HepG2 (cell line): ENCODE results near the gene SLC36A2. TPM values are rescaled to one million over a fixed set of nuclear protein-coding genes. Genes with fewer than 3 reads are reported as not detected.
A peak's percentile ranks its signal among the peaks of the same experiment; 100 is the strongest.

Source experiments
- ATAC-seq: fragments of 200-7000 bp; cut with Tn5 transposase; 3 replicates; pipeline ENCODE4 v1.9.1; 2020; ENCODE audit warnings: mild to moderate bottlenecking, moderate library complexity
- Bru-seq: library from RNA; stranded (reverse); fragments of 400-500 nt; gene quantifications from one replicate; lab custom pipeline; 2021; lab: Mats Ljungman, UMichigan
- BruChase-seq, 2 experiments: library from RNA; stranded (reverse); fragments of 400-500 nt; gene quantifications; one replicate each; lab custom pipeline; 2021; lab: Mats Ljungman, UMichigan
- BruUV-seq: library from RNA; stranded (reverse); fragments of 400-500 nt; replicated peaks from 2 replicates; lab custom pipeline; 2021; lab: Mats Ljungman, UMichigan
- CTCF ChIA-PET: fragments of 300-600 bp; formaldehyde crosslinking; extraction: SDS; loops from one replicate; lab custom pipeline; 2021; ENCODE audit warnings: low total read pairs, inconsistent platforms, low intra/inter-chr PET ratio; lab: Yijun Ruan, JAX
- POLR2A ChIA-PET: fragments of 350-600 bp; sonication (Branson Sonifier 250); formaldehyde crosslinking; loops from one replicate; lab custom pipeline; 2020; ENCODE audit warnings: antibody characterized with exemption, inconsistent platforms; lab: Yijun Ruan, JAX
- DNase-seq: peaks from one replicate; pipeline ENCODE4 v3.0.0-alpha.2; 2015; ENCODE audit warnings: low spot score
- FAIRE-seq: peaks from 3 replicates; lab custom pipeline; 2011; peaks lifted over from hg19 to GRCh38; lab: Jason Lieb, UNC
- H2AFZ ChIP-seq: one replicate; pipeline ENCODE4 v1.6.1; 2011; ENCODE audit warnings: low read length, inconsistent platforms
- H3K27ac ChIP-seq: fragments of 300-600 bp; 3 replicates; pipeline ENCODE4 v1.8.0; 2011; ENCODE audit warnings: mixed run types, mild to moderate bottlenecking, mixed read lengths, low read length, inconsistent platforms; ENCODE audit not compliant: insufficient read depth; ENCODE audit errors: extremely low read length
- H3K27me3 ChIP-seq, 2 experiments: fragments of 200-600 bp in 1 of 2; 2 replicates in 1 of 2; 3 replicates in 1 of 2; pipeline versions ENCODE4 v1.6.0 to v1.8.0; 2011; ENCODE audit warnings: low read length in 2 of 2, mild to moderate bottlenecking in 2 of 2, moderate library complexity in 2 of 2, inconsistent platforms in 1 of 2; ENCODE audit not compliant: insufficient read depth in 2 of 2, control insufficient read depth in 1 of 2
- H3K36me3 ChIP-seq, 2 experiments: fragments of 200-600 bp in 1 of 2; replicated peaks in 1 of 2; 2 replicates in 1 of 2; 3 replicates in 1 of 2; pipeline versions ENCODE4 v1.5.1 to v1.8.0; 2011; ENCODE audit warnings: low read length in 2 of 2, inconsistent platforms in 1 of 2; ENCODE audit not compliant: insufficient read depth in 2 of 2, control insufficient read depth in 1 of 2
- H3K4me1 ChIP-seq: 2 replicates; pipeline ENCODE4 v1.5.1; 2012; ENCODE audit warnings: low read length, inconsistent platforms; ENCODE audit not compliant: insufficient read depth
- H3K4me2 ChIP-seq: 2 replicates; pipeline ENCODE4 v1.6.0; 2011; ENCODE audit warnings: low read depth, low read length, inconsistent platforms
- H3K4me3 ChIP-seq, 3 experiments: fragments of 200-600 bp in 1 of 3; sonication (generic), shearing (Covaris generic) in 1 of 3; replicated peaks in 1 of 3; 2 replicates each; pipeline ENCODE4 v1.5.1; 2011 to 2016; ENCODE audit warnings: low read length in 3 of 3, inconsistent platforms in 2 of 3, low read depth in 2 of 3, mild to moderate bottlenecking in 2 of 3, control low read depth in 1 of 3, mixed read lengths in 1 of 3; ENCODE audit not compliant: insufficient read depth in 1 of 3
- H3K79me2 ChIP-seq: one replicate; pipeline ENCODE4 v1.6.1; 2011; ENCODE audit warnings: low read length, inconsistent platforms; ENCODE audit not compliant: insufficient read depth
- H3K9ac ChIP-seq: 2 replicates; pipeline ENCODE4 v1.6.0; 2011; ENCODE audit warnings: mild to moderate bottlenecking, low read depth, low read length, inconsistent platforms; ENCODE audit not compliant: insufficient read depth
- H3K9me3 ChIP-seq: 2 replicates; pipeline ENCODE4 v1.5.1; 2012; ENCODE audit warnings: mild to moderate bottlenecking, low read length
- H4K20me1 ChIP-seq: 2 replicates; pipeline ENCODE4 v1.6.0; 2011; ENCODE audit warnings: inconsistent platforms, mild to moderate bottlenecking, low read length, moderate library complexity; ENCODE audit not compliant: insufficient read depth
- CBX1 ChIP-seq: IDR thresholded peaks from one replicate; pipeline ENCODE4 v1.6.1; 2016; ENCODE audit warnings: antibody characterized with exemption, low read depth
- CEBPB ChIP-seq: IDR thresholded peaks from 2 replicates; pipeline ENCODE4 v1.6.1; 2011; ENCODE audit warnings: low read depth, low read length, improper control_type of control experiment, borderline replicate concordance
- SOX5 ChIP-seq: IDR thresholded peaks from 2 replicates; pipeline ENCODE4 v1.6.1; 2016; ENCODE audit warnings: borderline replicate concordance
- ZNF451 ChIP-seq: sonication (generic); formaldehyde crosslinking; IDR thresholded peaks from 2 replicates; pipeline ENCODE4 v1.5.0; 2020; ENCODE audit warnings: mild to moderate bottlenecking, missing genetic modification reagents
- WGBS: methylation state at CpG from one replicate; pipeline ENCODE4 v1.1.6; 2017; ENCODE audit warnings: low lambda C conversion rate; 5-methylcytosine and 5-hydroxymethylcytosine counted together
- in situ Hi-C: cut with HindIII; loops from 2 replicates; pipeline ENCODE4 v1.10.0; 2017; ENCODE audit warnings: low pct_unique_long_range_greater_than_20kb; ENCODE audit not compliant: extremely low pct_ligation_motif_present
- intact Hi-C: fragments of 100-400 bp; cut with micrococcal nuclease; formaldehyde crosslinking; loops from one replicate; pipeline ENCODE4 v1.10.0; 2022; ENCODE audit not compliant: unreplicated experiment
- long read RNA-seq, 2 experiments: library from RNA in 1 of 2; library from polyadenylated mRNA in 1 of 2; stranded (forward) in 1 of 2; unstranded in 1 of 2; transcript quantifications; one replicate each; pipeline ENCODE4 v2.0.0, GENCODE V29; 2019 to 2022
- polyA minus RNA-seq, 3 experiments: library from RNA; depleted of rRNA, polyadenylated mRNA; stranded (reverse); fragments of >200 nt; gene quantifications; 2 replicates each; pipeline ENCODE4 v1.2.3, GENCODE V29; 2011; ENCODE audit warnings: low replicate concordance in 1 of 3
- polyA plus RNA-seq, 8 experiments: library from polyadenylated mRNA; depleted of rRNA in 3 of 8; stranded (reverse) in 7 of 8; unstranded in 1 of 8; fragments of >200 nt; fragmentation: Illumina TruSeq in 4 of 8; extraction: Trizol in 4 of 8; gene quantifications; 2 replicates each; pipeline versions ENCODE4 v1.2.1 to v1.2.3, GENCODE V29; 2011 to 2016; ENCODE audit warnings: low read depth in 4 of 8, missing spikeins in 1 of 8, mixed read lengths in 1 of 8; ENCODE audit not compliant: insufficient read depth in 1 of 8
- total RNA-seq, 5 experiments: library from RNA; depleted of rRNA; stranded (reverse); fragments of >200 nt; fragmentation: Illumina TruSeq; extraction: Trizol; gene quantifications; 2 replicates each; pipeline ENCODE4 v1.2.3, GENCODE V29; 2016; ENCODE audit warnings: low read depth in 1 of 5
- TF ChIP-seq, protein P1 (sequence below): sonication (generic); formaldehyde crosslinking; IDR thresholded peaks from 2 replicates; pipeline ENCODE4 v1.4.0; 2020; ENCODE audit warnings: missing genetic modification reagents
- TF ChIP-seq, protein P2 (sequence below): sonication (generic); formaldehyde crosslinking; IDR thresholded peaks from 2 replicates; pipeline ENCODE4 v1.4.0; 2020; ENCODE audit warnings: missing genetic modification reagents

SLC36A2 gene
- total RNA-seq (2016; rRNA removed; fragmentation: Illumina TruSeq; extraction: Trizol): not detected in 2 replicates
- total RNA-seq (2016; cell fraction: cytosol; rRNA removed; fragmentation: Illumina TruSeq; extraction: Trizol; ENCODE audit: low read depth): not detected in 2 replicates
- total RNA-seq (2016; cell fraction: insoluble cytoplasmic fraction; rRNA removed; fragmentation: Illumina TruSeq; extraction: Trizol): not detected in 2 replicates
- not detected in 2 replicates for total RNA-seq (2016; cell fraction: membrane; rRNA removed; fragmentation: Illumina TruSeq; extraction: Trizol)
- total RNA-seq (2016; cell fraction: nucleus; rRNA removed; fragmentation: Illumina TruSeq; extraction: Trizol): not detected in 2 replicates
- 0.03 TPM in 1 of 2 replicates, not detected in the other for polyA plus RNA-seq (2011; rRNA removed)
- polyA plus RNA-seq (2011; cell fraction: cytosol; rRNA removed): not detected in 2 replicates
- polyA plus RNA-seq (2011; cell fraction: nucleus; rRNA removed): not detected in 2 replicates
- 0.07 and 0.17 TPM in 2 replicates for polyA plus RNA-seq (2012)
- not detected in 2 replicates for polyA plus RNA-seq (2016; cell fraction: cytosol; fragmentation: Illumina TruSeq; extraction: Trizol; ENCODE audit: low read depth)
- polyA plus RNA-seq (2016; cell fraction: insoluble cytoplasmic fraction; fragmentation: Illumina TruSeq; extraction: Trizol; ENCODE audit: low read depth): not detected in 2 replicates
- not detected in 2 replicates for polyA plus RNA-seq (2016; cell fraction: membrane; fragmentation: Illumina TruSeq; extraction: Trizol; ENCODE audit: low read depth)
- polyA plus RNA-seq (2016; cell fraction: nucleus; fragmentation: Illumina TruSeq; extraction: Trizol; ENCODE audit: insufficient read depth, low read depth): not detected in 2 replicates
- not detected in 2 replicates for polyA minus RNA-seq (2011; rRNA and poly(A)+ RNA removed; ENCODE audit: low replicate concordance)
- not detected in 2 replicates for polyA minus RNA-seq (2011; cell fraction: cytosol; rRNA and poly(A)+ RNA removed)
- not detected in 2 replicates for polyA minus RNA-seq (2011; cell fraction: nucleus; rRNA and poly(A)+ RNA removed)
- Bru-seq, nascent RNA: not detected
- not detected for BruChase-seq, experiment 1, labeled RNA remaining after a 6-hour chase
- BruChase-seq, experiment 2, labeled RNA remaining after a 2-hour chase: not detected
- long read RNA-seq, experiment 1: 0 reads
- long read RNA-seq, experiment 2: 0 reads

DNA sequence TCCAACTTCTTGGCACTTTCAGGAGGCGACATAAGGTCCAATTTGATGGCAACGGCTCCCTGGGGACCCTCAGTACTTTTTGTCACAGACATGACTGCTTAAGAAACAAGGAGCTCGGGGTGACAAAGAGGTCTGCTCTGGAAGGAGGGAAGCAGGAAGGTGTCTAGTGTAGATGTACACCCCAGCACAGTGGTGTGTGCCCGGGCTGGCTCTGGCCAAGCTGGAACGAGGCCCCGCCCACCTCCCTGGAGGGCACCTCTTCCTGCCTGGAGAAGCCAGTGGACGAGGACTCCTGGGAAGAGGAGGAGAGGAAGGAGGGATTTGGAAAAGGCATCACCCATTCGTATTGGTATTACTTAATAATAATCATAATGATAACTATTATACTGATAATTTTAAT, at the start of gene SLC36A2:
TSS of gene SLC36A2 (minus strand) at position 191 of the 400 bp plus-strand sequence. CDS start at position 92, 99 bp downstream.
- Histone ChIP-seq H2AFZ (no peak within 1 kb of the TSS), H3K79me2 (no peaks in the 10 kb centered on the region), H3K36me3 (no peaks in the 10 kb centered on the region), H4K20me1 (no peaks in the 10 kb centered on the region), H3K9me3 (no peaks in the 10 kb centered on the region), H3K4me3 (no peak within 1 kb of the TSS), H3K4me1 (no peaks in the 10 kb centered on the region), H3K27ac (no peak within 1 kb of the TSS), H3K27me3 (peaks cover 6 to 47% of the 10 kb centered on the region in 2 experiments; a peak in 4 of 5 replicates), H3K4me2 (no peak within 1 kb of the TSS), H3K9ac (no peak within 1 kb of the TSS)
- CTCF ChIA-PET: no interaction called here
- no peak for TF ChIP-seq ZNF451
- no peak for TF ChIP-seq CBX1
- POLR2A ChIA-PET: no interaction called here
- intact Hi-C loops: no loop called here
- FAIRE-seq (no peak), ATAC-seq (no peak), DNase-seq (no peak)
- no TSS peak for BruUV-seq
- WGBS: 11% methylated on average over 7 of the region's 8 CpGs
- in situ Hi-C loops: no loop called here

DNA sequence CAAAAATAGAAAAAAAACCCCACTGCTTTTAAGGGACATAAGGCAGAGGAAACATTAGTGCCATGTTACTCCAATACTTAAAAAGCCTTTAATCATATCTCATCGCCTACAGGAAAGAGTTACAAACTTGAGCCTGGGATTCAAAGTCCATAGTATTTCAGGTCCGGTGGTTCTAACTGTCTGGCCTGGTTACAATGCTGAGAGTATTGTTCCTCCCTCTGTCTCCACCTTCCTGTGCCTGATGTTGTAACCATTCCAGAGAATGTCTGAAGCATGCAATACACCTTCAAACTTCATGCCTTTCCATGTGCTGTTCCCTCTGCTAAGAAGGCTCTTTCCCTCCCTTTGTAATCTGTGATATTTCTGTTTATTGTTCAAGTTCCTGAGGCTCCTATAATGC, 41.6 kb upstream of the SLC36A2 start:
- peak; percentile 52 for FAIRE-seq
- TF ChIP-seq, protein P1, sequence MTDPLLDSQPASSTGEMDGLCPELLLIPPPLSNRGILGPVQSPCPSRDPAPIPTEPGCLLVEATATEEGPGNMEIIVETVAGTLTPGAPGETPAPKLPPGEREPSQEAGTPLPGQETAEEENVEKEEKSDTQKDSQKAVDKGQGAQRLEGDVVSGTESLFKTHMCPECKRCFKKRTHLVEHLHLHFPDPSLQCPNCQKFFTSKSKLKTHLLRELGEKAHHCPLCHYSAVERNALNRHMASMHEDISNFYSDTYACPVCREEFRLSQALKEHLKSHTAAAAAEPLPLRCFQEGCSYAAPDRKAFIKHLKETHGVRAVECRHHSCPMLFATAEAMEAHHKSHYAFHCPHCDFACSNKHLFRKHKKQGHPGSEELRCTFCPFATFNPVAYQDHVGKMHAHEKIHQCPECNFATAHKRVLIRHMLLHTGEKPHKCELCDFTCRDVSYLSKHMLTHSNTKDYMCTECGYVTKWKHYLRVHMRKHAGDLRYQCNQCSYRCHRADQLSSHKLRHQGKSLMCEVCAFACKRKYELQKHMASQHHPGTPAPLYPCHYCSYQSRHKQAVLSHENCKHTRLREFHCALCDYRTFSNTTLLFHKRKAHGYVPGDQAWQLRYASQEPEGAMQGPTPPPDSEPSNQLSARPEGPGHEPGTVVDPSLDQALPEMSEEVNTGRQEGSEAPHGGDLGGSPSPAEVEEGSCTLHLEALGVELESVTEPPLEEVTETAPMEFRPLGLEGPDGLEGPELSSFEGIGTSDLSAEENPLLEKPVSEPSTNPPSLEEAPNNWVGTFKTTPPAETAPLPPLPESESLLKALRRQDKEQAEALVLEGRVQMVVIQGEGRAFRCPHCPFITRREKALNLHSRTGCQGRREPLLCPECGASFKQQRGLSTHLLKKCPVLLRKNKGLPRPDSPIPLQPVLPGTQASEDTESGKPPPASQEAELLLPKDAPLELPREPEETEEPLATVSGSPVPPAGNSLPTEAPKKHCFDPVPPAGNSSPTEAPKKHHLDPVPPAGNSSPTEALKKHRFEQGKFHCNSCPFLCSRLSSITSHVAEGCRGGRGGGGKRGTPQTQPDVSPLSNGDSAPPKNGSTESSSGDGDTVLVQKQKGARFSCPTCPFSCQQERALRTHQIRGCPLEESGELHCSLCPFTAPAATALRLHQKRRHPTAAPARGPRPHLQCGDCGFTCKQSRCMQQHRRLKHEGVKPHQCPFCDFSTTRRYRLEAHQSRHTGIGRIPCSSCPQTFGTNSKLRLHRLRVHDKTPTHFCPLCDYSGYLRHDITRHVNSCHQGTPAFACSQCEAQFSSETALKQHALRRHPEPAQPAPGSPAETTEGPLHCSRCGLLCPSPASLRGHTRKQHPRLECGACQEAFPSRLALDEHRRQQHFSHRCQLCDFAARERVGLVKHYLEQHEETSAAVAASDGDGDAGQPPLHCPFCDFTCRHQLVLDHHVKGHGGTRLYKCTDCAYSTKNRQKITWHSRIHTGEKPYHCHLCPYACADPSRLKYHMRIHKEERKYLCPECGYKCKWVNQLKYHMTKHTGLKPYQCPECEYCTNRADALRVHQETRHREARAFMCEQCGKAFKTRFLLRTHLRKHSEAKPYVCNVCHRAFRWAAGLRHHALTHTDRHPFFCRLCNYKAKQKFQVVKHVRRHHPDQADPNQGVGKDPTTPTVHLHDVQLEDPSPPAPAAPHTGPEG: no peak
- TF ChIP-seq SOX5 (CRISPR knock-in tag): peak; percentile 54
- peak; percentile 30; the same call in 1 of the 2 replicates for TF ChIP-seq CEBPB
- TF ChIP-seq, protein P2, sequence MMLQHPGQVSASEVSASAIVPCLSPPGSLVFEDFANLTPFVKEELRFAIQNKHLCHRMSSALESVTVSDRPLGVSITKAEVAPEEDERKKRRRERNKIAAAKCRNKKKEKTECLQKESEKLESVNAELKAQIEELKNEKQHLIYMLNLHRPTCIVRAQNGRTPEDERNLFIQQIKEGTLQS (CRISPR knock-in tag): no peak

More for the DNA sequence above, 41.6 kb upstream of the SLC36A2 start:
- H3K4me3 ChIP-seq: no peak overlapping the region
- CTCF ChIA-PET: no interaction called here
- DNase-seq (peak; percentile 31), ATAC-seq (peak; percentile 76)
- no peak overlapping the region for H2AFZ ChIP-seq
- H3K4me1 ChIP-seq: peaks cover 11% of the 10 kb centered on the region
- no peaks in the 10 kb centered on the region for H3K79me2 ChIP-seq
- 0% methylated on average over 2 of the region's 2 CpGs for WGBS
- no peak overlapping the region for H3K27ac ChIP-seq
- no peak overlapping the region for H3K4me2 ChIP-seq
- H3K9me3 ChIP-seq: no peaks in the 10 kb centered on the region
- in situ Hi-C loops (no loop called here), intact Hi-C loops (no loop called here)
- no TSS peak for BruUV-seq
- H3K9ac ChIP-seq: no peak overlapping the region
- H3K36me3 ChIP-seq: no peaks in the 10 kb centered on the region
- H4K20me1 ChIP-seq: no peaks in the 10 kb centered on the region
- POLR2A ChIA-PET: no interaction called here
- peaks cover 0 to 4% of the 10 kb centered on the region in 2 experiments; a peak in 1 of 5 replicates for H3K27me3 ChIP-seq
